HG03039 (cell line): ENCODE data around the gene LRGUK.

Experiments
- ATAC-seq: cut with Tn5 transposase; IDR thresholded peaks from one replicate; pipeline ENCODE4 v1.9.1; 2021; ENCODE audit warnings: mild to moderate bottlenecking, moderate library complexity; ENCODE audit not compliant: unreplicated experiment

Gene LRGUK

GRCh38 chr7:134297489-134297888 is 170.3 kb downstream of the LRGUK start:
- ATAC-seq, result no peak

GRCh38 chr7:134298902-134299683 is 172.0 kb downstream of the LRGUK start:
- no peak for ATAC-seq

GRCh38 chr7:134300988-134301387 is 173.8 kb downstream of the LRGUK start:
- no peak for ATAC-seq

GRCh38 chr7:134301592-134301991 is 174.5 kb downstream of the LRGUK start:
- ATAC-seq, result no peak

- no peak for ATAC-seq
Observed at GRCh38 chr7:134302120-134302519, 175.0 kb downstream of the LRGUK start.

- no peak for ATAC-seq
Observed at GRCh38 chr7:134307320-134307719, 180.2 kb downstream of the LRGUK start.

GRCh38 chr7:134308548-134308947 is 181.4 kb downstream of the LRGUK start:
- no peak for ATAC-seq

GRCh38 chr7:134311807-134312206 is 184.7 kb downstream of the LRGUK start:
- no peak for ATAC-seq

- ATAC-seq, result no peak
Observed at GRCh38 chr7:134312717-134313116, 185.6 kb downstream of the LRGUK start.

- ATAC-seq, result no peak
Observed at GRCh38 chr7:134313543-134313942, 186.4 kb downstream of the LRGUK start.
